Mesangial cell (primary cell): ENCODE results near the gene OR10H1. TPM values are rescaled to one million over a fixed set of nuclear protein-coding genes. Genes with fewer than 3 reads are reported as not detected.

Experiments
- total RNA-seq: library from RNA; depleted of rRNA; stranded (reverse); fragments of >200 nt; gene quantifications from 2 replicates; pipeline ENCODE4 v1.2.3, GENCODE V29; 2015

OR10H1 gene
- total RNA-seq = not detected in 2 replicates

GRCh38 chr19:15815306-15815705 is at the start of gene OR10H1:
Gene OR10H1, minus strand, starts transcription at chr19:15815664. Its CDS starts 7,627 bp downstream, at chr19:15808037.

GRCh38 chr19:15787611-15788155 is 27.8 kb downstream of the OR10H1 start, which contains the start of gene OR10H5:
Gene OR10H5, plus strand, starts transcription at chr19:15787661. Its CDS starts 6,388 bp downstream, at chr19:15794049.

Other genes starting within 250 kb of the OR10H1 start
- not detected in 2 replicates for gene CYP4F8, start 200.4 kb downstream of the OR10H1 start, total RNA-seq
- gene CYP4F3, start 174.8 kb downstream of the OR10H1 start, total RNA-seq = not detected in 2 replicates
- gene CYP4F12, start 142.6 kb downstream of the OR10H1 start, total RNA-seq = not detected in 2 replicates
- not detected in 2 replicates for gene OR10H2, start 87.6 kb downstream of the OR10H1 start, total RNA-seq
- not detected in 2 replicates for gene OR10H3, start 77.7 kb downstream of the OR10H1 start, total RNA-seq
- gene OR10H5, start 28.0 kb downstream of the OR10H1 start, total RNA-seq = not detected in 2 replicates
- 0.16 TPM in 1 of 2 replicates, not detected in the other for gene CYP4F2, start 82.4 kb upstream of the OR10H1 start, total RNA-seq
- not detected in 2 replicates for gene CYP4F11, start 118.9 kb upstream of the OR10H1 start, total RNA-seq
- gene OR10H4, start 133.3 kb upstream of the OR10H1 start, total RNA-seq = not detected in 2 replicates